Measurements from ENCODE around the gene IL1RL2.

DNA sequence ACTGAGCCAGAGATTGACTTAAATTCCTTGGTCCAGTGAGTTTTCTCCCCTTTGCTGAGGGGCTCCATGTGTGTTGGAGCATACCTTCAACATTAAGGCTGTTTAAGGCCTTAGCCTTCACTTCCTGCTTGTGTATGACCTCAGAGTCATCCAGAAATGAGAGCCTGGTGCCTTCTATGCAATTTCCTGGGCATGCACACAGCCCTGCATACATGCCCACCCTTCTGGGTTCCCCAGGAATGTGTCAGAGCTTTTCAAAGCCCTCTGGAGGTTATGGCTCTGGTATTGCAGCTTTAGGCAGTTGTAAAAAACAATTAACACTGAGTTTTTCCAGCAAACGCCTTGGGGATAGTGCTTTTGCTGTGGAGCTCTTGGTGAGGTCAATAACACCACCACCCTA lies 27.5 kb upstream of the IL1RL2 start:
- TF ChIP-seq POLR2A (IDR thresholded peaks at IDR 0.05; ENCODE audit: low read depth, low read length) (no peak), FOS (IDR thresholded peaks at IDR 0.05; ENCODE audit: low read depth, low read length) (no peak), CHD1 (IDR thresholded peaks at IDR 0.05; ENCODE audit: low read depth, low read length) (no peak), CEBPB (IDR thresholded peaks at IDR 0.05; ENCODE audit: low read depth, low read length) (no peak), MXI1 (IDR thresholded peaks at IDR 0.05; ENCODE audit: borderline replicate concordance, low read depth, low read length) (no peak), RFX5 (IDR thresholded peaks at IDR 0.05; ENCODE audit: low read depth, low read length) (no peak), SMC3 (IDR thresholded peaks at IDR 0.05; ENCODE audit: low read depth, low read length) (no peak), NFE2L2 (IDR thresholded peaks at IDR 0.05; ENCODE audit: low read depth, low read length) (no peak)
- TF ChIP-seq, protein P1, sequence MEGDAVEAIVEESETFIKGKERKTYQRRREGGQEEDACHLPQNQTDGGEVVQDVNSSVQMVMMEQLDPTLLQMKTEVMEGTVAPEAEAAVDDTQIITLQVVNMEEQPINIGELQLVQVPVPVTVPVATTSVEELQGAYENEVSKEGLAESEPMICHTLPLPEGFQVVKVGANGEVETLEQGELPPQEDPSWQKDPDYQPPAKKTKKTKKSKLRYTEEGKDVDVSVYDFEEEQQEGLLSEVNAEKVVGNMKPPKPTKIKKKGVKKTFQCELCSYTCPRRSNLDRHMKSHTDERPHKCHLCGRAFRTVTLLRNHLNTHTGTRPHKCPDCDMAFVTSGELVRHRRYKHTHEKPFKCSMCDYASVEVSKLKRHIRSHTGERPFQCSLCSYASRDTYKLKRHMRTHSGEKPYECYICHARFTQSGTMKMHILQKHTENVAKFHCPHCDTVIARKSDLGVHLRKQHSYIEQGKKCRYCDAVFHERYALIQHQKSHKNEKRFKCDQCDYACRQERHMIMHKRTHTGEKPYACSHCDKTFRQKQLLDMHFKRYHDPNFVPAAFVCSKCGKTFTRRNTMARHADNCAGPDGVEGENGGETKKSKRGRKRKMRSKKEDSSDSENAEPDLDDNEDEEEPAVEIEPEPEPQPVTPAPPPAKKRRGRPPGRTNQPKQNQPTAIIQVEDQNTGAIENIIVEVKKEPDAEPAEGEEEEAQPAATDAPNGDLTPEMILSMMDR (conservative IDR thresholded peaks at IDR 0.05; ENCODE audit: low read depth, low read length), result no peak
- TF ChIP-seq, protein P2, sequence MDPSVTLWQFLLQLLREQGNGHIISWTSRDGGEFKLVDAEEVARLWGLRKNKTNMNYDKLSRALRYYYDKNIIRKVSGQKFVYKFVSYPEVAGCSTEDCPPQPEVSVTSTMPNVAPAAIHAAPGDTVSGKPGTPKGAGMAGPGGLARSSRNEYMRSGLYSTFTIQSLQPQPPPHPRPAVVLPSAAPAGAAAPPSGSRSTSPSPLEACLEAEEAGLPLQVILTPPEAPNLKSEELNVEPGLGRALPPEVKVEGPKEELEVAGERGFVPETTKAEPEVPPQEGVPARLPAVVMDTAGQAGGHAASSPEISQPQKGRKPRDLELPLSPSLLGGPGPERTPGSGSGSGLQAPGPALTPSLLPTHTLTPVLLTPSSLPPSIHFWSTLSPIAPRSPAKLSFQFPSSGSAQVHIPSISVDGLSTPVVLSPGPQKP (IDR thresholded peaks at IDR 0.05; ENCODE audit: borderline replicate concordance, low read depth, low read length), result no peak

Measured in IMR-90 (cell line).